Smooth muscle cell of trachea (primary cell): ENCODE results near the gene ROPN1B. TPM values are rescaled to one million over a fixed set of nuclear protein-coding genes. Genes with fewer than 3 reads are reported as not detected.

Experiments
- total RNA-seq: library from RNA; depleted of rRNA; stranded (reverse); fragments of >200 nt; gene quantifications from 2 replicates; pipeline ENCODE4 v1.2.1, GENCODE V29; 2014

ROPN1B gene
- not detected in 2 replicates for total RNA-seq

GRCh38 chr3:125968701-125969592 lies at the start of gene ROPN1B:
Gene ROPN1B (plus strand): TSS chr3:125969178. CDS start chr3:125972055, 2,877 bp downstream.

Other genes starting within 250 kb of the ROPN1B start
- gene SLC41A3, start 114.9 kb downstream of the ROPN1B start, total RNA-seq: 40.9 and 75.9 TPM in 2 replicates
- gene ALDH1L1, start 211.4 kb downstream of the ROPN1B start, total RNA-seq: not detected in 2 replicates